Panc1 (cell line): Measurements from ENCODE around the gene OTOG. TPM values are rescaled to one million over a fixed set of nuclear protein-coding genes. Genes with fewer than 3 reads are reported as not detected.

Experiments
- ATAC-seq: fragments of 200-7000 bp; cut with Tn5 transposase; 2 replicates; pipeline ENCODE4 v1.9.1; 2020; ENCODE audit warnings: mild to moderate bottlenecking, moderate library complexity
- BruUV-seq: library from RNA; stranded (reverse); fragments of 400-500 nt; replicated peaks from 2 replicates; lab custom pipeline; 2021; lab: Mats Ljungman, UMichigan
- CTCF ChIA-PET: fragments of 300-600 bp; sonication (Branson Sonifier 250); formaldehyde crosslinking; loops from one replicate; lab custom pipeline; 2022; ENCODE audit warnings: antibody characterized with exemption; lab: Charles Lee
- POLR2A ChIA-PET: fragments of 300-600 bp; sonication (Branson Sonifier 250); formaldehyde crosslinking; loops from one replicate; lab custom pipeline; 2022; ENCODE audit warnings: antibody characterized with exemption; lab: Charles Lee
- DNase-seq: peaks from one replicate; pipeline ENCODE4 v3.0.0-alpha.2; 2010; ENCODE audit warnings: low read depth, low spot score
- H3K27ac ChIP-seq: 2 replicates; pipeline ENCODE4 v1.5.1; 2011; ENCODE audit warnings: mild to moderate bottlenecking, low read length, inconsistent platforms
- H3K27me3 ChIP-seq: fragments of 200-500 bp; sonication (Bioruptor generic); 2 replicates; pipeline ENCODE4 v1.6.0; 2014; ENCODE audit warnings: low read length, inconsistent platforms; ENCODE audit not compliant: control insufficient read depth, insufficient read depth
- H3K36me3 ChIP-seq: fragments of 200-500 bp; sonication (Bioruptor generic); 2 replicates; pipeline ENCODE4 v1.5.1; 2014; ENCODE audit warnings: inconsistent platforms, mild to moderate bottlenecking, low read length, moderate library complexity; ENCODE audit not compliant: control insufficient read depth, insufficient read depth
- H3K4me1 ChIP-seq: 2 replicates; pipeline ENCODE4 v1.5.1; 2011; ENCODE audit warnings: inconsistent platforms, mild to moderate bottlenecking, low read length, moderate library complexity; ENCODE audit not compliant: control insufficient read depth, insufficient read depth
- H3K4me3 ChIP-seq, 2 experiments: 2 replicates each; pipeline ENCODE4 v1.5.1; 2011 to 2012; ENCODE audit warnings: low read depth in 2 of 2, low read length in 2 of 2, mild to moderate bottlenecking in 2 of 2, inconsistent platforms in 1 of 2, moderate library complexity in 1 of 2
- H3K9me3 ChIP-seq: fragments of 200-500 bp; sonication (Bioruptor generic); 2 replicates; pipeline ENCODE4 v1.5.1; 2014; ENCODE audit warnings: low read depth, mild to moderate bottlenecking, inconsistent platforms, low read length, moderate library complexity; ENCODE audit not compliant: control insufficient read depth, insufficient read depth
- CTCF ChIP-seq: fragments of 450-650 bp; IDR thresholded peaks from 2 replicates; pipeline ENCODE4 v1.5.1; 2017; ENCODE audit warnings: mild to moderate bottlenecking
- POLR2AphosphoS5 ChIP-seq: IDR thresholded peaks from 2 replicates; pipeline ENCODE4 v1.6.1; 2012; ENCODE audit warnings: mild to moderate bottlenecking, low read depth, low read length, moderate library complexity
- REST ChIP-seq, 2 experiments: IDR thresholded peaks; 2 replicates each; pipeline ENCODE4 v1.6.1; 2011 to 2012; ENCODE audit warnings: low read depth in 2 of 2, control low read depth in 1 of 2, low read length in 1 of 2, mild to moderate bottlenecking in 1 of 2, moderate library complexity in 1 of 2; ENCODE audit not compliant: insufficient read depth in 1 of 2
- SIN3A ChIP-seq: IDR thresholded peaks from 2 replicates; pipeline ENCODE4 v1.6.1; 2012; ENCODE audit warnings: low read depth, mild to moderate bottlenecking, low read length, moderate library complexity, borderline replicate concordance; ENCODE audit not compliant: insufficient read depth
- TCF7L2 ChIP-seq: IDR thresholded peaks from 2 replicates; pipeline ENCODE4 v1.6.1; 2011; ENCODE audit warnings: mild to moderate bottlenecking, low read depth, low read length, inconsistent platforms
- in situ Hi-C: cut with HindIII; loops from 2 replicates; pipeline ENCODE4 v1.10.0; 2016; ENCODE audit warnings: low sequenced_read_pairs, low pct_unique_long_range_greater_than_20kb
- intact Hi-C: fragments of 100-400 bp; cut with micrococcal nuclease; formaldehyde crosslinking; loops from one replicate; pipeline ENCODE4 v1.10.0; 2022; ENCODE audit not compliant: unreplicated experiment
- total RNA-seq: library from RNA; stranded (reverse); gene quantifications from one replicate; pipeline ENCODE4 v1.2.1, GENCODE V29; 2021; ENCODE audit not compliant: unreplicated experiment

Gene OTOG
- total RNA-seq, 1 experiment from 2014 or later: not detected

GRCh38 chr11:17641792-17642350 is 94.8 kb downstream of the OTOG start:
- in situ Hi-C loops: no loop called here
- H3K4me1 ChIP-seq: no peaks in the 10 kb centered on the region
- ChIA-PET POLR2A (no interaction called here), CTCF (no interaction called here)
- H3K4me3 ChIP-seq: no peak overlapping the region
- intact Hi-C loops: no loop called here
- H3K36me3 ChIP-seq: no peaks in the 10 kb centered on the region
- no TSS peak for BruUV-seq
- no peaks in the 10 kb centered on the region; the same call in 1 of the 2 replicates for H3K27me3 ChIP-seq
- no peak for ATAC-seq
- no peak overlapping the region for H3K27ac ChIP-seq
- DNase-seq: no peak
- no peak for TF ChIP-seq CTCF
- no peak for TF ChIP-seq POLR2AphosphoS5
- TF ChIP-seq SIN3A: no peak
- no peak for TF ChIP-seq TCF7L2
- TF ChIP-seq REST (IDR thresholded peaks at IDR 0.05; ENCODE audit: insufficient read depth in 1 of 2, low read depth in 2 of 2, low read length in 1 of 2): no peak
- H3K9me3 ChIP-seq: no peaks in the 10 kb centered on the region

- intact Hi-C loops (no loop called here), in situ Hi-C loops (no loop called here)
- no TSS peak for BruUV-seq
- Histone ChIP-seq H3K27me3 (no peaks in the 10 kb centered on the region; the same call in 1 of the 2 replicates), H3K4me1 (no peaks in the 10 kb centered on the region), H3K4me3 (no peak overlapping the region), H3K36me3 (no peaks in the 10 kb centered on the region), H3K9me3 (no peaks in the 10 kb centered on the region), H3K27ac (no peak overlapping the region)
- POLR2A ChIA-PET: no interaction called here
- no peak for TF ChIP-seq POLR2AphosphoS5
- TF ChIP-seq REST (IDR thresholded peaks at IDR 0.05; ENCODE audit: insufficient read depth in 1 of 2, low read depth in 2 of 2, low read length in 1 of 2): no peak
- no peak for TF ChIP-seq SIN3A
- TF ChIP-seq TCF7L2: no peak
- no peak for TF ChIP-seq CTCF
- CTCF ChIA-PET: no interaction called here
- ATAC-seq (no peak), DNase-seq (no peak)
Measured at GRCh38 chr11:17642370-17642769, 95.3 kb downstream of the OTOG start.
